T-helper 1 cell treated with Interleukin-12 subunit alpha and Interleukin-12 subunit beta and Interleukin-4 antibody, amounts not matched to agents 30 μg/mL and 1 μg/mL, for 36 hours (primary cell): ENCODE results near the gene AGPS.
A peak's percentile ranks its signal among the peaks of the same experiment; 100 is the strongest.
"Not testable (repeated sequence)": the region's sequence is repeated elsewhere in the genome, so short reads cannot be mapped to it uniquely, and the experiment has no call there.

ENCODE experiments used
- H3K27ac Mint-ChIP-seq: one replicate; pipeline ENCODE4 v1.8.0; 2021; ENCODE audit warnings: mild to moderate bottlenecking, mixed read lengths
- H3K27me3 Mint-ChIP-seq: one replicate; pipeline ENCODE4 v1.8.0; 2021; ENCODE audit warnings: low read depth, mixed read lengths
- H3K36me3 Mint-ChIP-seq: one replicate; pipeline ENCODE4 v1.8.0; 2021; ENCODE audit warnings: low read depth, mixed read lengths
- H3K4me1 Mint-ChIP-seq: one replicate; pipeline ENCODE4 v1.8.0; 2021; ENCODE audit warnings: low read depth, mixed read lengths
- H3K4me3 Mint-ChIP-seq: one replicate; pipeline ENCODE4 v1.8.0; 2021; ENCODE audit warnings: mild to moderate bottlenecking, moderate library complexity, mixed read lengths
- H3K9me3 Mint-ChIP-seq: one replicate; pipeline ENCODE4 v1.8.0; 2021; ENCODE audit warnings: mixed read lengths

Gene AGPS

GRCh38 chr2:177392373-177393202 lies at the start of gene AGPS:
TSS of gene AGPS (plus strand) at chr2:177392773. CDS start at chr2:177392790, 17 bp downstream.
- H3K27me3 Mint-ChIP-seq = no peaks in the 10 kb centered on the region
- H3K9me3 Mint-ChIP-seq = no peaks in the 10 kb centered on the region
- peaks cover 46% of the 10 kb centered on the region for H3K4me1 Mint-ChIP-seq
- peak within 1 kb of the TSS; percentile 86 for H3K4me3 Mint-ChIP-seq
- peaks cover 11% of the 10 kb centered on the region for H3K36me3 Mint-ChIP-seq
- H3K27ac Mint-ChIP-seq = peak within 1 kb of the TSS; percentile 87

- Mint-ChIP-seq H3K9me3 (no peaks in the 10 kb centered on the region), H3K27ac (no peak overlapping the region), H3K4me3 (no peak overlapping the region), H3K36me3 (peaks cover 4% of the 10 kb centered on the region), H3K4me1 (peaks cover 5% of the 10 kb centered on the region), H3K27me3 (no peaks in the 10 kb centered on the region)
Measured at GRCh38 chr2:177343773-177344172, 48.8 kb upstream of the AGPS start.

- Mint-ChIP-seq H3K27ac (no peak overlapping the region), H3K9me3 (no peaks in the 10 kb centered on the region), H3K27me3 (no peaks in the 10 kb centered on the region), H3K4me1 (peaks cover 5% of the 10 kb centered on the region), H3K36me3 (peaks cover 4% of the 10 kb centered on the region), H3K4me3 (no peak overlapping the region)
Measured at GRCh38 chr2:177344316-177344715, 48.3 kb upstream of the AGPS start.

- Mint-ChIP-seq H3K27me3 (no peaks in the 10 kb centered on the region), H3K36me3 (peaks cover 4% of the 10 kb centered on the region), H3K9me3 (no peaks in the 10 kb centered on the region), H3K27ac (no peak overlapping the region), H3K4me3 (no peak overlapping the region), H3K4me1 (peaks cover 5% of the 10 kb centered on the region)
Measured at GRCh38 chr2:177346192-177346591, 46.4 kb upstream of the AGPS start.

GRCh38 chr2:177347570-177347969 lies 45.0 kb upstream of the AGPS start:
- Mint-ChIP-seq H3K9me3 (no peaks in the 10 kb centered on the region), H3K27ac (no peak overlapping the region), H3K4me3 (no peak overlapping the region), H3K4me1 (peaks cover 9% of the 10 kb centered on the region), H3K27me3 (no peaks in the 10 kb centered on the region), H3K36me3 (peaks cover 4% of the 10 kb centered on the region)

- Mint-ChIP-seq H3K4me1 (peaks cover 9% of the 10 kb centered on the region), H3K27me3 (no peaks in the 10 kb centered on the region), H3K36me3 (peaks cover 4% of the 10 kb centered on the region), H3K4me3 (no peak overlapping the region), H3K9me3 (no peaks in the 10 kb centered on the region), H3K27ac (no peak overlapping the region)
Measured at GRCh38 chr2:177348118-177348654, 44.4 kb upstream of the AGPS start.

- Mint-ChIP-seq H3K27ac (no peak overlapping the region), H3K4me1 (peaks cover 9% of the 10 kb centered on the region), H3K36me3 (peaks cover 4% of the 10 kb centered on the region), H3K9me3 (no peaks in the 10 kb centered on the region), H3K27me3 (no peaks in the 10 kb centered on the region), H3K4me3 (no peak overlapping the region)
Measured at GRCh38 chr2:177348733-177349693, 43.6 kb upstream of the AGPS start.

GRCh38 chr2:177350624-177351023 lies 41.9 kb upstream of the AGPS start:
- H3K4me1 Mint-ChIP-seq, H3K36me3 Mint-ChIP-seq, H3K27me3 Mint-ChIP-seq, H3K4me3 Mint-ChIP-seq, H3K9me3 Mint-ChIP-seq, H3K27ac Mint-ChIP-seq: not testable (repeated sequence)

- not testable (repeated sequence) for H3K4me1 Mint-ChIP-seq, H3K27ac Mint-ChIP-seq, H3K9me3 Mint-ChIP-seq, H3K36me3 Mint-ChIP-seq, H3K27me3 Mint-ChIP-seq, H3K4me3 Mint-ChIP-seq
Measured at GRCh38 chr2:177351121-177351520, 41.5 kb upstream of the AGPS start.

GRCh38 chr2:177352441-177353186 lies 40.0 kb upstream of the AGPS start:
- Mint-ChIP-seq H3K4me3 (no peak overlapping the region), H3K4me1 (peaks cover 9% of the 10 kb centered on the region), H3K27me3 (no peaks in the 10 kb centered on the region), H3K27ac (no peak overlapping the region), H3K9me3 (no peaks in the 10 kb centered on the region), H3K36me3 (peaks cover 5% of the 10 kb centered on the region)

GRCh38 chr2:177353187-177353478 lies 39.4 kb upstream of the AGPS start:
- H3K4me1 Mint-ChIP-seq = peaks cover 6% of the 10 kb centered on the region
- H3K27me3 Mint-ChIP-seq = no peaks in the 10 kb centered on the region
- H3K27ac Mint-ChIP-seq = no peak overlapping the region
- peaks cover 3% of the 10 kb centered on the region for H3K36me3 Mint-ChIP-seq
- no peak overlapping the region for H3K4me3 Mint-ChIP-seq
- H3K9me3 Mint-ChIP-seq = no peaks in the 10 kb centered on the region

GRCh38 chr2:177354541-177354940 lies 38.0 kb upstream of the AGPS start:
- H3K27me3 Mint-ChIP-seq, H3K27ac Mint-ChIP-seq, H3K4me1 Mint-ChIP-seq, H3K36me3 Mint-ChIP-seq, H3K4me3 Mint-ChIP-seq, H3K9me3 Mint-ChIP-seq: not testable (repeated sequence)

GRCh38 chr2:177355874-177356273 lies 36.7 kb upstream of the AGPS start:
- Mint-ChIP-seq H3K4me1 (peaks cover 4% of the 10 kb centered on the region), H3K27ac (no peak overlapping the region), H3K36me3 (peaks cover 3% of the 10 kb centered on the region), H3K9me3 (no peaks in the 10 kb centered on the region), H3K27me3 (no peaks in the 10 kb centered on the region), H3K4me3 (no peak overlapping the region)

- H3K27me3 Mint-ChIP-seq = no peaks in the 10 kb centered on the region
- no peaks in the 10 kb centered on the region for H3K4me1 Mint-ChIP-seq
- no peaks in the 10 kb centered on the region for H3K9me3 Mint-ChIP-seq
- no peak overlapping the region for H3K4me3 Mint-ChIP-seq
- no peak overlapping the region for H3K27ac Mint-ChIP-seq
- H3K36me3 Mint-ChIP-seq = peaks cover 3% of the 10 kb centered on the region
Measured at GRCh38 chr2:177359836-177360595, 32.6 kb upstream of the AGPS start.
